ENCODE measurements around the gene KIF20B. TPM values are rescaled to one million over a fixed set of nuclear protein-coding genes. Genes with fewer than 3 reads are reported as not detected.

Gene KIF20B
- total RNA-seq, 6 experiments from 2014 or later = 15.1 to 41.5 (median 36.8) TPM

DNA sequence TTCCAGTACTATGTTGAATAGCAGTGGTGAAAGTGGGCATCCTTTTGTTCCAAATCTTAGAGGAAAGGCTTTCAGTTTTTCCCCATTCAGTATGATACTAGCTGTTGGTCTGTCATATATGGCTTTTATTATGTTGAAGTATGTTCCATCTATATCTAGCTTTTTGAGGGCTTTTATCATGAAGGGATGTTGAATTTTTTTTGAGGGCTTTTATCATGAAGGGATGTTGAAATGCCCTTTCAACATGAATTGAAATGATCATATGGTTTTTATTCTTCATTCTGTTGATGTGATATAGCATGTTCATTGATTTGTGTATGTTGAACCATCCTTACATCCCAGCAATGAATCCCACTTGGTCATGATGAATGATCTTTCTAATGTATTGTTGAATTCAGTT lies 75.3 kb downstream of the KIF20B start:
- TF ChIP-seq, protein P1, sequence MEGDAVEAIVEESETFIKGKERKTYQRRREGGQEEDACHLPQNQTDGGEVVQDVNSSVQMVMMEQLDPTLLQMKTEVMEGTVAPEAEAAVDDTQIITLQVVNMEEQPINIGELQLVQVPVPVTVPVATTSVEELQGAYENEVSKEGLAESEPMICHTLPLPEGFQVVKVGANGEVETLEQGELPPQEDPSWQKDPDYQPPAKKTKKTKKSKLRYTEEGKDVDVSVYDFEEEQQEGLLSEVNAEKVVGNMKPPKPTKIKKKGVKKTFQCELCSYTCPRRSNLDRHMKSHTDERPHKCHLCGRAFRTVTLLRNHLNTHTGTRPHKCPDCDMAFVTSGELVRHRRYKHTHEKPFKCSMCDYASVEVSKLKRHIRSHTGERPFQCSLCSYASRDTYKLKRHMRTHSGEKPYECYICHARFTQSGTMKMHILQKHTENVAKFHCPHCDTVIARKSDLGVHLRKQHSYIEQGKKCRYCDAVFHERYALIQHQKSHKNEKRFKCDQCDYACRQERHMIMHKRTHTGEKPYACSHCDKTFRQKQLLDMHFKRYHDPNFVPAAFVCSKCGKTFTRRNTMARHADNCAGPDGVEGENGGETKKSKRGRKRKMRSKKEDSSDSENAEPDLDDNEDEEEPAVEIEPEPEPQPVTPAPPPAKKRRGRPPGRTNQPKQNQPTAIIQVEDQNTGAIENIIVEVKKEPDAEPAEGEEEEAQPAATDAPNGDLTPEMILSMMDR (IDR thresholded peaks at IDR 0.05) = no peak
- Mint-ChIP-seq H3K9me3 (no peaks in the 10 kb centered on the region), H3K4me3 (no peak overlapping the region), H3K27ac (no peak overlapping the region), H3K27me3 (ENCODE audit: insufficient read depth) (no peaks in the 10 kb centered on the region), H3K4me1 (ENCODE audit: low read depth) (peaks cover 13% of the 10 kb centered on the region), H3K36me3 (ENCODE audit: low read depth) (peaks cover 37% of the 10 kb centered on the region)
- DNase-seq = no peak

DNA sequence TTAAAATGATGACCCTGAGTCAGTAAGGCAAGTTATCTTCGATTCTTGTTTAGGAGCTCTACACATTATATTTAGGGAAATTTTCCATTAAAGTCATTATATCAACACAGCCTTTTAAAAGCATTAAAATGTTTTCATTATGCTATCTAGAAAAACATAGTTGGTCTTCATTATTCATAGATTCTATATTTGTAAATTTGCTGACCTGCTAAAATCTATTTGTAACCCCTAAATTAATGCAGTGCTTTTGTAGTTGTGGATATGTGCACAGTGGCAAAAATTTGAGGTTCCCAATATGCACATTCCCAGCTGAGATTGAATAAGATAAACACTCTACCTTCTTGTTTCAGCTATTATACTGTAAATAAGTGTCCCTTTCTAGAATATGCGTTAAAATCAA lies 81.1 kb downstream of the KIF20B start:
- TF ChIP-seq, protein P1 (IDR thresholded peaks at IDR 0.05) = no peak
- Mint-ChIP-seq H3K36me3 (ENCODE audit: low read depth) (peaks cover 31% of the 10 kb centered on the region), H3K4me1 (ENCODE audit: low read depth) (peaks cover 13% of the 10 kb centered on the region), H3K27me3 (ENCODE audit: insufficient read depth) (no peaks in the 10 kb centered on the region), H3K9me3 (no peaks in the 10 kb centered on the region), H3K4me3 (no peak overlapping the region), H3K27ac (no peak overlapping the region)
- no peak for DNase-seq

DNA sequence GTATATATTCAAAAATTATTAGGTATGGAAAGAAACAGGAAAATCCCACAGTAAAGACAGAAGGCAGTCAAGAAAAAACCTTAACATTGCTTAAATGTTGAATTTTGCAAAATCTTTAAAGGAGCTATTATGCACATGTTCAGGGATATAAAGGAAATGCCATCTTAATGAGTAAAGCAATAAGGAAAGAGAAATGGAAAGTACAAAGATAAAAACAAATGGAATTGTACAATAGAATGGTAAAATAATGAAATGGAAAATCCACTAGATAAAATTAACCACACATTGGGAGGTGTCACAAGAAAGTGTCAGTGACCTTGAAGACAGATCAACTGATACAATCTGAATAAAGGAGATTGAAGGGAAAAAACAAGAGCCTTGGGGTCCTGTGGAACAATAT lies 82.0 kb downstream of the KIF20B start:
- Mint-ChIP-seq H3K9me3 (no peaks in the 10 kb centered on the region), H3K4me1 (ENCODE audit: low read depth) (peaks cover 13% of the 10 kb centered on the region), H3K4me3 (no peak overlapping the region), H3K27ac (0 out of 2 replicates have a peak overlapping the region, but pooled peaks have one; percentile 10), H3K27me3 (ENCODE audit: insufficient read depth) (no peaks in the 10 kb centered on the region), H3K36me3 (ENCODE audit: low read depth) (peaks cover 28% of the 10 kb centered on the region)
- DNase-seq = no peak
- TF ChIP-seq, protein P1 (IDR thresholded peaks at IDR 0.05) = no peak

DNA sequence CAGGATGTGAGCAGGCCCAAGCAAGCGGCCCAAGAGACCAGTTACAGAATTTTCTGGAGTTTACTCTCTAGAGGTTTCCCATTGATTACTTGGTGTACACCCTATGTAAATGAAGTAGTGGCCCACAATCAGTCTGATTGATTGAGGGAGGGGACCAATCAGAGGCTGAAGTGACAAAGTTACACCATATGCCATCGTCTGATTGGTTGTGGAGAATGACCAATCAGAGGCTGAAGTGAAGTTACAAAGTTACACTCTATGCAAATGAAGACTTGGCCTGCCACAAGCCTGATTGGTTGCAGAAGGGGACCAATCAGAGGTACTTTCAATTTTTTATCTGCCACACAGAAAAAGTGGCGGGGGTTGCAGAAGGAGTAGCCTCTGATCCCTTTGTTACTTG lies 83.7 kb downstream of the KIF20B start:
- H3K9me3 Mint-ChIP-seq = no peaks in the 10 kb centered on the region
- H3K4me3 Mint-ChIP-seq = no peak overlapping the region
- H3K4me1 Mint-ChIP-seq (ENCODE audit: low read depth) = peaks cover 13% of the 10 kb centered on the region
- no peak for DNase-seq
- H3K36me3 Mint-ChIP-seq (ENCODE audit: low read depth) = peaks cover 24% of the 10 kb centered on the region
- TF ChIP-seq, protein P1 (IDR thresholded peaks at IDR 0.05) = no peak
- no peaks in the 10 kb centered on the region; the same call in 1 of the 2 replicates for H3K27me3 Mint-ChIP-seq (ENCODE audit: insufficient read depth)
- H3K27ac Mint-ChIP-seq = no peak overlapping the region

DNA sequence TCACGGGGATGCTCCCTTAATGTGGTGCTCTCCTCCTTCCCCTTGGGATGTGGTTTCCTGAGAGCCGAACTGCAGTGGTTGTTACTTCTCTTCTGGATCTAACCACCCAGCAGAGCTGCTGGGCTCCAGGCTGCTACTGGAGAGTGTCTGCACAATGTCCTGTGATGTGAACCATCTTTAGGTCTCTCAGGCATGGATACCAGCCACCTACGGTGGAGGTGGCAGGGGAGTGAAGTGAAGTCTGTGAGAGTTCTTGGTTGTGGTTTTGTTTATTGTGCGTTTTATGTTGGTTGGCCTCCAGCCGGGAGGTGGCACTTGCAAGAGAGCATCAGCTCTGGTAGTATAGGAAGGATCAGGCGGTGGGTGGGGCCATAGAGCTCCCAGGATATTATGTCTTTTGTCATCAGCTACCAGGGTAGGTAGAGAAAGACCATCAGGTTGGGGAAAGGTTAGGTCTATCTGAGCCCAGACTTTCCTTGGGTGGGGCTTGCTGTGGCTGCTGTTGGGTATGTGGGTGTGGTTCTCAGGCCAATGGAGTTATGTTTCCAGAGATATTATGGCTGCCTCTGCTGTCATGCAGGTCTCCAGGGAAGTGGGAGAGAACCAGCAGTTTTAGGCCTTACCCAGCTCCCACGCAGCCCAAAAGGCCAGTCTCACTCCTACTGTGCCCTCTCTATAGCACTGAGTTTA lies 87.9 kb downstream of the KIF20B start:
- DNase-seq = no peak
- H3K27me3 Mint-ChIP-seq (ENCODE audit: insufficient read depth) = no peaks in the 10 kb centered on the region; the same call in 1 of the 2 replicates
- TF ChIP-seq, protein P1 (IDR thresholded peaks at IDR 0.05) = no peak
- H3K36me3 Mint-ChIP-seq (ENCODE audit: low read depth) = peaks cover 5% of the 10 kb centered on the region
- H3K9me3 Mint-ChIP-seq = no peaks in the 10 kb centered on the region
- peaks cover 12% of the 10 kb centered on the region for H3K4me1 Mint-ChIP-seq (ENCODE audit: low read depth)
- no peak overlapping the region for H3K4me3 Mint-ChIP-seq
- H3K27ac Mint-ChIP-seq = no peak overlapping the region
